HL-60/S4 treated with phorbol 12-myristate 13-acetate at 8.2 ng/mL for 4 days and 3 days (cell line): ENCODE measurements around the gene CCN5.

Experiments
- in situ Hi-C: fragments of 300-500 bp; cut with MboI; formaldehyde crosslinking; loops from 2 replicates; pipeline ENCODE4 v1.15.0; 2022; ENCODE audit warnings: low sequenced_read_pairs

Gene CCN5

GRCh38 chr20:44735816-44736169 is 20.6 kb downstream of the CCN5 start:
- in situ Hi-C loops = no loop called here

DNA sequence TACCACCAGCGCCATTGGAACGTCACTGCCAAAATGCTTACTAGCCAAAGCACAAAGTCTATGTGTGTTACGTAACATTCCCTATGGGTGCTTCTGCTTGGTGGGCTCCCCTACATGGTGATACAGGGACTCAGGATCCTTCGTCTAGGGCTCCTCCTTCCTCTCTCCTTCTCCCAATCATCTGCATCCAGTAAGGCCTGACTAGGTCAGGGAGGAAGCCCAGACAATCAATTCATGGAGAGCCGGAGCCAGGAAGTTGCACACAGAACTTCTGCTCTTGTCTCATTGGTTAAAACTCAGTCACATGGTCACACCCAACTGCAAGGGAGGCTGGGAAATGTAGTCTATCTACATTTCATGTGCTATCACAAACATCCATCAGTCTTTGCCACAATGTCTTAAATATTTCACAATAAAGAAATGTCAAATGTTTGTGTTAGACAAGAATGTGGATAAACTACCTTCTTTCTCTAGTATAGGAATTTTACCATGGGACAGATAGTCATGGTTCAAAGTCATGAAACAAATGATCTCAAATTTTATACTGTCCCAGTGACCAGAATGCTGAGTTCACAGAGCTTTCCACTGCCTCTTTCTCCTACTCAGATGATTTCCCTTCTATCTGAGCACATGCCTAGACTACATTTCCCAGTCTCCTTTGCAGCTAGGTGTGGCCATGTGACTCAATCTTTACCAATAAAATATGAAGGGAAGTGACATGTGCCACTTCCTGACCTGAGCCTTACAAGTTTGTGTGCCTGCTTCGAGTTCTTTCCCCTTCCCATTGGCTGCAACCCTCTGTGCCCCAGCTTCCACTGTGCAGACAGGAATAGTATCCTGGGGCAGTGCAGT is 21.2 kb downstream of the CCN5 start:
- in situ Hi-C loops = no loop called here

DNA sequence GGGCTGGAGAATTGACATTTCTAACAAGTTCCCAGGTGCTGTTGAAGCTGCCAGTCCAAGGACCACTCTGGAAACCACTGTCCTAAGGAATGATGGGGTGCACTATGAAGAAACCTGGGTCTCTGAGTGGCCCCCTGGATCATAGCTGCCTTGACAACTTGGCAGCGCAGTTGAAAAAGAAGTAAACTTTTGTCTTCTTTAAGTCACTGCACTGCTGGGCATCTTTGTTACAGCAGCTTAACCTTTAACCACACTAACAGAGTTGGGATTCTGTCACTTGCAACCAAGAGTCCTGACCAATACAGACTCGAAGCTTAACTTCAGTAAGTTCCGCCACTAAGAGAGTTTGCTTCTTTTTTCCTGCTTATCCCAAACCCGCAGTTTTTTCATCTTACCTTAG is 21.9 kb downstream of the CCN5 start:
- in situ Hi-C loops = no loop called here

DNA sequence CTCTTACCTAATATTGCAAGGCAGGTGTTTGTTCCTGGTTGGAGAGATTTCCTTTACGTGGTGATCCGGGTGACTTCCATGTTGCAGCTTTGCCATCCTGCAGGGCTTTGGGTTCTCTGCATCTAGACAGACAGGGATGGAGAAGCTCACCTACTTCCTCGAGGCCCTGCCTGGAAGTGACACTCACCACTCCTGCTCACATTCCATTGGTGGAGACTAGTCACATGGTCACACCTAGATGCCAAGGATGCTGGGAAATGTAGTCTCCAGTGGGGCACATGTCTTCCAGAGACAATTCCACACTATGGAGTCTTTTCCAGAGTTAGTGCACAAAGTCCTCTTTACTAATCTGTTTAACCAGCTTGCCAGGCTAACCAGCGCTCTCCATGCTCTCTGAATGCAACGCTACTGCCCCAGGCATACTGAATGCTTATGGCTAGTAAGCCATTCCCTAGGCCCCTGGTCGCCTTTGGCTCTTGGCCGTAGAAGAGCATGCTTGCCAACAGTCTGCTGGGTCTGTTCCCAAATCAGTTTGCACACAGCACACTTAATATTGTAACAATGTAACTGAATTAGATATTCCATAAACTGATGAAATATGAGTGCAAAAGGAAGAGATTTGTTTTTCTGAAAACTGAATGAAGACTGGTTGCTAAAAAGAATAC is 23.8 kb downstream of the CCN5 start:
- in situ Hi-C loops = no loop called here

- in situ Hi-C loops = no loop called here
Measured at GRCh38 chr20:44739942-44740341, 24.8 kb downstream of the CCN5 start.

- in situ Hi-C loops = no loop called here
Measured at GRCh38 chr20:44742304-44743079, 27.3 kb downstream of the CCN5 start.

- in situ Hi-C loops = no loop called here
Measured at GRCh38 chr20:44743080-44743701, 28.0 kb downstream of the CCN5 start.

- in situ Hi-C loops = no loop called here
Measured at GRCh38 chr20:44743916-44744655, 28.9 kb downstream of the CCN5 start.

GRCh38 chr20:44745122-44745597 is 30.0 kb downstream of the CCN5 start:
- in situ Hi-C loops = no loop called here

DNA sequence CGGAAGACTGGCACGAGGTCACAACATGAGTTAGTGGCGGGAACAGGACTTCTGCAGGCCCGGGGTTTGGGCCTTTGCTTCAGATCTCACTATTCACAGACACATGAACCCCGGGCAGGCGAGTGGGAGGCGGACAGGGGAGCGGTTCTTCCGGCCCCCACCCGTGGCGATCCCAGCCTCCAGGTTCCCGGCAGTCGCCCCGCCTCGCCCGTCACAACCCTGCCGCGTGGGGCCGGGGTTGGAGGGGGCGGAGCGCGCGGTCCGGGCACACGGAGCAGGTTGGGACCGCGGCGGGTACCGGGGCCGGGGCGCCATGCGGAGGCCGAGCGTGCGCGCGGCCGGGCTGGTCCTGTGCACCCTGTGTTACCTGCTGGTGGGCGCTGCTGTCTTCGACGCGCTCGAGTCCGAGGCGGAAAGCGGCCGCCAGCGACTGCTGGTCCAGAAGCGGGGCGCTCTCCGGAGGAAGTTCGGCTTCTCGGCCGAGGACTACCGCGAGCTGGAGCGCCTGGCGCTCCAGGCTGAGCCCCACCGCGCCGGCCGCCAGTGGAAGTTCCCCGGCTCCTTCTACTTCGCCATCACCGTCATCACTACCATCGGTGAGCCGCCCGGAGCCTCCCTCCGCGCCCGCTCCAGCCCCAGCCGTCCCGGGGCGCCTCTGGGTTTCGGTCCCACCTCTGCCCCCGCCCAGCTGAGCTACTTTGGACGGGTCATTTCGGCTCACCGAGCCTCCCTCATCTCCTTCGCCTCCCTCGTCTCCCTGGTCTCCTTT is 30.6 kb downstream of the CCN5 start, which contains the start of gene KCNK15:
KCNK15 (plus strand) TSS at position 268 of the 769 bp plus-strand sequence; CDS start at position 314, 46 bp downstream.
- in situ Hi-C loops = no loop called here

- in situ Hi-C loops = no loop called here
Measured at GRCh38 chr20:44746367-44747165, 31.4 kb downstream of the CCN5 start.

DNA sequence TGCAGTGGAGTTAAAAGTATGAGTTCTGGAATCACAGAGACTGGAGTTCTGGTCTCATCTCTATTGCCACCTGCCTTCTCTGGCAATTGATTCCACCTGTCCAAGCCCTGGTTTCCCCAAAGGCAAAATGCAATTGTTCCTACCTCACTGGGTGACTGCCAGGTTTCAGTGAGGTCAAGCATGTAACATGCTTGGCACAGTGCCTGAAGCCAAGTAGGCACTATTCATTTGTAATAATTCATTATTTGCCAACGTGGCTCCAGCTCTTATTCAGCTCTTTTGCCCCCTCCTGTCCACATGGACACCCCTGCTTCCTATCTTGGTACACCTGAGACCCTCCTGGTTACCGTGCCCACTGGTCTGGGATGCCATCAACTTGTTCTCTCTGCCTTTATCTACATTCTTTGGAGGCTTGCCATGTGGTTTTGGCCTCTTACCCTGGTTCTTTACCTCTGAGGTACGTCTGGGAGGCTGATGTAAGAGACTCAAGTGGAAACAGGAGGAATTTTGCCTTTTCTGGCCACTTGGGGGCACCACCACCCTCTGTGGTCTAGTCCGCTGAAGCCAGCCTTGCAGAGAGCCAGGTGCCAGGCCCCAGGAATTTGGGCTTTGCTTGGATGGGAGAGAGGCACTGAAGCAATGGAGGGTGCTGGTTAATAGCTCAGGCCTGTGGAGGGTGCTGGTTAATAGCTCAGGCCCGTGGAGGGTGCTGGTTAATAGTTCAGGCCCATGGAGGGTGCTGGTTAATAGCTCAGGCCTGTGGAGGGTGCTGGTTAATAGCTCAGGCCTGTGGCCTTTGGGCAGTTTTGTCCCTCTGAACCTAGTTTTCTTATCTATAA is 32.2 kb downstream of the CCN5 start:
- in situ Hi-C loops = no loop called here

DNA sequence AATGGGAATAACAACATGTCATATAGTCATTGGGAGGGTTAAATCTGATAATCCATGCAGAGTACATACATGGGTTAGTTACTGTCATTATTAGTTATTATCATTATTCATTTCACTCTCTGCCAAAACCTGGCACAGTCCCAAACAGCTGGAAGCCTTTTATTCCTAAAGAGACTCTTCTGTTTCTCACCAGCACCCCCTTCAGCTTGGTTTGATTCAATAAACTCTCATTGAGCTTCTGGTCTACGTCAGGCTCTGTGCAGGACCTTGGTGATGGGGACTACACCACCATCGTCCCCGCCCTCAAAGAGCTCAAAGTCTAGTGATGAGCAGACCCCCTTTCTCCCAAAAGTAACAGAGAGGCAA is 32.8 kb downstream of the CCN5 start:
- in situ Hi-C loops = no loop called here

DNA sequence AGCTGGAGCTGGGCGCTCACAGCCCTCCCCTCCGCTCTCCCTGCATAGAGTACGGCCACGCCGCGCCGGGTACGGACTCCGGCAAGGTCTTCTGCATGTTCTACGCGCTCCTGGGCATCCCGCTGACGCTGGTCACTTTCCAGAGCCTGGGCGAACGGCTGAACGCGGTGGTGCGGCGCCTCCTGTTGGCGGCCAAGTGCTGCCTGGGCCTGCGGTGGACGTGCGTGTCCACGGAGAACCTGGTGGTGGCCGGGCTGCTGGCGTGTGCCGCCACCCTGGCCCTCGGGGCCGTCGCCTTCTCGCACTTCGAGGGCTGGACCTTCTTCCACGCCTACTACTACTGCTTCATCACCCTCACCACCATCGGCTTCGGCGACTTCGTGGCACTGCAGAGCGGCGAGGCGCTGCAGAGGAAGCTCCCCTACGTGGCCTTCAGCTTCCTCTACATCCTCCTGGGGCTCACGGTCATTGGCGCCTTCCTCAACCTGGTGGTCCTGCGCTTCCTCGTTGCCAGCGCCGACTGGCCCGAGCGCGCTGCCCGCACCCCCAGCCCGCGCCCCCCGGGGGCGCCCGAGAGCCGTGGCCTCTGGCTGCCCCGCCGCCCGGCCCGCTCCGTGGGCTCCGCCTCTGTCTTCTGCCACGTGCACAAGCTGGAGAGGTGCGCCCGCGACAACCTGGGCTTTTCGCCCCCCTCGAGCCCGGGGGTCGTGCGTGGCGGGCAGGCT is 35.1 kb downstream of the CCN5 start:
- in situ Hi-C loops = no loop called here

DNA sequence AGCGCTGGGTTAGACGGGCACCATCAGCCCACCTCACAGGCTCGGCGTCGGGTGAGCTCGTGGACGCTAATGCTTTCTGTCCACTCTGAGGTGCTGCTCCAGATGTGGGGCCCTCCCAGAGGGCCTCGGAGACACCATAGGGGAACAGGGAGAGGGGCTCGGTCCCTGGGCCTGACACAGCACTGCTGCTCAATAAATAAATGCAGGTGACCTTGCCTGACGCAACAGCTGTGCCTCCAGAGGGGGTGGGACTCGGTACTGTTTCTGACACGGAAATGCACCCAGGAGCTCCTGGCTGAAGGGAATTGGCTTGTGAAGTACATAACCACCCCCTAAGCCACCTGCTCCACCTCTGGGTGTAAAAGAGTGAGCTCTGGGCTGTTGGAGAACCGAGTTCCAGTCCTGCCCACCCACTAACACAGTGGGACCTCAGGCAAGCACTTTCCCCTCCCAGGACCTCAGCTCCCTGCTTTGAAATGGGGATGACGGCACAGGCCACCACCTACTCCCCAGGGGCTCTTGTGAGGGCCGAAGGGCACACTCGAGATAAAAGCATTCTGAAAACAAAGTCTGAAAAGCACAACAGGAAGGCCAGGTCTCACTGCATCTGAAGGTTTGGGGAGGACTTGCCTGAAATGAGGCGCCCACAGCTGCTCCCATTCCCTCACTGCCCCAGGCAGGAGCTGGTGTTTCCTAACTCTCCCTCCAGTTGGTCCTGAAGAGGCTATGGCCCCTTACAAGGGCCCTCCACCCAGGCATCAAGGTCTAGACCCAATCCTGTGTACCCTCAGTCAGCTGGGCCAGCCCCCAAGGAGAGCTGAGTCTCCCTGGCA is 37.1 kb downstream of the CCN5 start:
- in situ Hi-C loops = no loop called here

- in situ Hi-C loops = no loop called here
Measured at GRCh38 chr20:44754554-44754953, 39.4 kb downstream of the CCN5 start.
